Ishikawa (cell line): ENCODE data around the gene OR4K17.

Experiments
- FOXM1 ChIP-seq: IDR thresholded peaks from 2 replicates; pipeline ENCODE4 v1.6.1; 2012; ENCODE audit warnings: low read depth, borderline replicate concordance
- RAD21 ChIP-seq: IDR thresholded peaks from 2 replicates; pipeline ENCODE4 v1.6.1; 2012; ENCODE audit warnings: low read depth
- TF ChIP-seq, protein P1 (sequence below): IDR thresholded peaks from 2 replicates; pipeline ENCODE4 v1.6.1; 2012; ENCODE audit warnings: low read depth, mild to moderate bottlenecking

DNA sequence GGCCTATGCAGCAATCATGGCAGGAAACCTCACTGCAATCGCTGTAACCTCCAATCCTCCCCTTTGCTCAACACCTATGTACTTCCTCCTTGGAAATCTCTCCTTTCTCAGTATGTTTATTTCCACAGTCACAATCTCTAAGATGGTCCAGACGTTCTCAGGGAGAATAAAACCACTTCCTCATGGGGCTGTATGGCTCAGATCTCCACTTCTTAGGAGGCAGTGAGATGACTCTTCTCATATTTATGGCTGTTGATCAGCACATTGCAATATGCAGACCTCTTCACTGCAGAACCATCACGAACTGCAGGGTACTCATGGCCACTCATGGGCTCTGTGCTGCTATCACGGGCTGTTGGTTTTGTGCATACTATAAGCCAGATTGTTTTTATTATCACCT, 17.1 kb upstream of the OR4K17 start:
- no peak for TF ChIP-seq RAD21
- TF ChIP-seq, protein P1, sequence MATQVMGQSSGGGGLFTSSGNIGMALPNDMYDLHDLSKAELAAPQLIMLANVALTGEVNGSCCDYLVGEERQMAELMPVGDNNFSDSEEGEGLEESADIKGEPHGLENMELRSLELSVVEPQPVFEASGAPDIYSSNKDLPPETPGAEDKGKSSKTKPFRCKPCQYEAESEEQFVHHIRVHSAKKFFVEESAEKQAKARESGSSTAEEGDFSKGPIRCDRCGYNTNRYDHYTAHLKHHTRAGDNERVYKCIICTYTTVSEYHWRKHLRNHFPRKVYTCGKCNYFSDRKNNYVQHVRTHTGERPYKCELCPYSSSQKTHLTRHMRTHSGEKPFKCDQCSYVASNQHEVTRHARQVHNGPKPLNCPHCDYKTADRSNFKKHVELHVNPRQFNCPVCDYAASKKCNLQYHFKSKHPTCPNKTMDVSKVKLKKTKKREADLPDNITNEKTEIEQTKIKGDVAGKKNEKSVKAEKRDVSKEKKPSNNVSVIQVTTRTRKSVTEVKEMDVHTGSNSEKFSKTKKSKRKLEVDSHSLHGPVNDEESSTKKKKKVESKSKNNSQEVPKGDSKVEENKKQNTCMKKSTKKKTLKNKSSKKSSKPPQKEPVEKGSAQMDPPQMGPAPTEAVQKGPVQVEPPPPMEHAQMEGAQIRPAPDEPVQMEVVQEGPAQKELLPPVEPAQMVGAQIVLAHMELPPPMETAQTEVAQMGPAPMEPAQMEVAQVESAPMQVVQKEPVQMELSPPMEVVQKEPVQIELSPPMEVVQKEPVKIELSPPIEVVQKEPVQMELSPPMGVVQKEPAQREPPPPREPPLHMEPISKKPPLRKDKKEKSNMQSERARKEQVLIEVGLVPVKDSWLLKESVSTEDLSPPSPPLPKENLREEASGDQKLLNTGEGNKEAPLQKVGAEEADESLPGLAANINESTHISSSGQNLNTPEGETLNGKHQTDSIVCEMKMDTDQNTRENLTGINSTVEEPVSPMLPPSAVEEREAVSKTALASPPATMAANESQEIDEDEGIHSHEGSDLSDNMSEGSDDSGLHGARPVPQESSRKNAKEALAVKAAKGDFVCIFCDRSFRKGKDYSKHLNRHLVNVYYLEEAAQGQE, result no peak
- TF ChIP-seq FOXM1, result no peak
